GM19351 (cell line): ENCODE measurements around the gene TNNT2.

Experiments
- ATAC-seq: cut with Tn5 transposase; IDR thresholded peaks from one replicate; pipeline ENCODE4 v1.9.1; 2021; ENCODE audit warnings: mild to moderate bottlenecking, moderate library complexity; ENCODE audit not compliant: unreplicated experiment

The TNNT2 gene

DNA sequence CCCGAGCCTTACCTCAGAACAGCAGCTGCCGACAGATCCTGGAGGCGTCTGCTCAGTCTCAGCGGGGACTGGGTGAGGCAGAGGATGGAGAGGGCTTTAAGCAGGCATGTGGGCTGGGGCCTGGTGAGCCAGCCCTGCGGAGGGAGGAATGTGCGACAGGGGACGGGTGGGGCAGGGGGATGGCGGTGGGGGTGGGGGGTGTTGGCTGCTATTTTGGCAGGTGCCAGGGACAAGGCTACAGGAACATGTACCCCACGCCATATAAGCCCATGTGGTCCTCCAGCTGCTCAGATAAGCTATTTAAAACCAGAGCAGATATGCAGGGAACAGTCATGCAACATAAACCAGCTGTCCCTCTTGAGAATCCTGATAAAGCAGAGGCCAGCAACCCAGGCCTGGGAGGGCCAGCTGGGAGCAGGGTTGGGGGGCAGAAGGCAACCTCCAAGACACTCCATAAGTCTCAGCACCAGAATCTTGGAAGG is at the start of gene TNNT2:
Gene TNNT2 (minus strand): TSS at position 70 of the 482 bp plus-strand sequence. CDS start 4,426 bp downstream, outside the sequence.
- ATAC-seq: no peak

DNA sequence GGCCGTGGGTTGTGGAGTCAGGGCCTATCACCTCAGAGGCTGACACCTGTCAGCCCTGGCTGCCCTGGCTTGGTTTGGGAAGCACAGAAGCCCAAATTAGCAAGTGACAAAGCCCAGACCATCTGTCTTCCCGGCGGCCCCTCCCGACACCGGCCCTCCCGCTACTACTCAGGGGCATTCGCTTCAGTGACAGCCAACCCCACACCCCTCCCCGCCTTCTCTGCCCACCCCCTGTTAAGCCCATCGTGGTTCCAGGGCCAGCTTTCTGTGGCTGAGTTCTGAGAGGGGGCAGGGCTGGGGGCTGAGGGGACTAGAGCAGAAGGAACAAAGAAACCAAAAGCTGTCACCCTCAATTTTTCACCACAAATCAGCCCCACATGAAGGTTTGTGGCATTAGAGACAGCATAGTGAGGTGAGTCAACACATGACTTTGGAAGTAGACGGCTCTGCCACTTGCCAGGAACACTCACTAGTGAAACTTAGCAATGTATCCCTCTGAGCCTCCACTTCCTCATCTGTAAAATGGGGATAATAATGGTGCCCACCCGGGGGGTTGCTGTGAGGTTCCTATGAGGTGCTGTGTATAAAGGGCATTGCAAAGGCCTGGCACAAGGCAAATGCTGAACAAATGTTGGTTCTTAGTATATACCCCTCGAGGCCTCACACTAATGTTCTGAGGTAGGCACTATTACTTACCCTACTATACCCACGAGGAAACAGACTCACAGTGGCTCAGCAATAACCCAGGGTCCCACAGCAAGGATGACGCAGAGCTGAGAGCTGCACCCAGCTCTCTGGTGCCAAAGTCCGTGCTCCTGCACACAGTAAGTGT is 49.2 kb upstream of the TNNT2 start:
- ATAC-seq: no peak

DNA sequence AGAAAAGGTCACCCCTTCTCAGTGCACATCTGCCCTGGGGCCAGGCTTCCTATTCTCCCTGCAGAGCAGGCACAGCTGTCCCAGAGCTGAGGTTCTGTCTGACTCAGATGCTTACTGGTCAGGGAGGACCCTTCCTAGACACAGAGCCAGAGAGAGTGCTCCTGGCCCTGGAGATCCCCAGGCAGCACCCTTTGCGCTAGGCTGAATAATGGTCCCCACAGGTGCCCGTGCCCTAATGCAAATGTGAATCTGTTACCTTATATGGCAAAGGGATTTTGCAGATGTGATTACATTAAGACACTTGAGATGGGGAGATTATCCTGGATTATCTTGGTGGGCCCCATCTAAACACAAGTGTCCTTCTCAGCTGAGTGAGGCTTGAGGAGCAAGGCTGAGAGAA is 46.7 kb upstream of the TNNT2 start:
- no peak for ATAC-seq

DNA sequence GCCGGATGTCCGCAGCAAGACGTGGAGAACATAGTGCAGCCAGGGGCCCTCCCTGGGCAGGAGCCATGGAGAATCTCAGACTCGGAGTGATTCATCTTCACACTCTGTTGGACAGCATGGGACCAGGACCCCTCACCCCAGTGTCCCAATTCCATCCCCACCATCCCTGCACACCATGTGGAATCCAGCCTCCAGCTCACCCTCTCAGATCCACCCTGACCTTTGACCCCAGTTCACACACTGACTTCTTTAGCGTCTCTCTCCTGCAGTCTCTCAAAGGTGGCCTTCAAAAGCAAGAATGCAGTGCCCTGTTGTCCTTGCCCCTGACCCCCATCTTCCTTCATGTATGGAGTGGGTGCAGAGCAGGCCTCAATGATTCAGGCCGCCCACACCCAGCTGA is 46.2 kb upstream of the TNNT2 start:
- no peak for ATAC-seq

DNA sequence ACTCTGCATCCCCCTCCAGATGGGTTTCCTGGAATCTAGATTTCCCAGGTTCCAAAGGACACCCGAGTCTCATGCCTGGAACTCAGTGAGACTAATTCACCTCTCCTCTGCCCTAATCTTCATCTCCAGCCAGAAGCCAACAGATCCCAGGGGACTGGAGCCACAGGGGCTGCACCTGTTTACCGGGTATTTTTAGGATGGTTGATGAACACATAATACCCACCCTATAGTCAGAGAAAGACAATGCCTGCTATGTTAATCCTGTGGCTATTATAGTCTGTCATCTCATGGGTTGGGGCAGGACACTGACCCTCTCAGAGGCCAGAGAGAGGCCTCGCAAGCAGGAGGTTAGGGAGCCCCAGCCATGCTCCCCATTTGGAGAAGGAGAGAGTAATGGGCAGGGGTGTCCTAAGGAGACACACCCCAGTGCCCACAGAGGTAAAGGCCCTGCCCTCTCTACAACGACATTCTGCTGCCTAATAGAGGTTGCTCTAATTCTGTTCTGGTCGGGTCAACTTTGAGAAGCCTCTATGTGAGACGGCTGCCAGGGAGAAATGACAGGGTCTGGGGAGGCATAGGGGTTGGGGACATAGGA is 45.1 kb upstream of the TNNT2 start:
- no peak for ATAC-seq

DNA sequence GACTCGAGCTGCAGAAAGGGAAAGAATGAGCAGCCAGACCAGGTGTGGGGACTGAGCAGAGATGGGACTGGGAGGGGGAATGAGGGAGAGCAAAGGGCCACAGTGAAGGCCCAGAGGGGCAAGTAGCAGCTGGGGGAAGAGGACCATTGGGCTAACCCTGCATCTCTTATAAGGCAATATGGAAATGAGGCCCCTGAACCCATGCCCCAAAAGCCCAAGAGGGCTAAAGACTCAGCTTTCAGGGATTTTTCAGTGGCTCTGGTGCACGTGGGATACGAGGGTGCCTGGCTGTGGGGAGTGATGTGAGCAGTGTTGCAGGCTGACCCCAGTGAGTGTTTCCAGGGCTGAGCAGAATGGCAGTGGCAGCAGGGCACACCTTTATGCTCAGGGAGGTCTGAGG is 44.5 kb upstream of the TNNT2 start:
- ATAC-seq: no peak

DNA sequence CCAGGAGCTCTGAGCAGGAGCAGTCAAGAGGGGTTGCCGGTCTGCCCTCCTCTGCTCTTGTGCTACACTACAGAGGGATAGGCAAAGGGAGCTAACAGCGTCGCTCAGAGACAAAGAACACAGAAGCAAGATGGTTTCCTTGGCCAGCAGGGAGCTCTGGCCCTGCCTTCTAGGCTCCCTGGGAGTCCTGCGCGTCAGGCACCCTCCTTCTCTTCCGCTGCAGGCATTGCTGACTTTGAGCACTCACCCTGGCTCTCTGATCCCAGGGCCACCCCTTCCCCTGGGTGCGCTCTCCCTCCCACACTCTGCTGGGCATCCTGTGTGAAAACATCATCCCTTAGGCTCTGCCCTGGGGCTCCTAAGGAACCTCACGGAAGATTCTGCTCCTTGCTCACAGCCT is 43.6 kb upstream of the TNNT2 start:
- ATAC-seq: no peak

DNA sequence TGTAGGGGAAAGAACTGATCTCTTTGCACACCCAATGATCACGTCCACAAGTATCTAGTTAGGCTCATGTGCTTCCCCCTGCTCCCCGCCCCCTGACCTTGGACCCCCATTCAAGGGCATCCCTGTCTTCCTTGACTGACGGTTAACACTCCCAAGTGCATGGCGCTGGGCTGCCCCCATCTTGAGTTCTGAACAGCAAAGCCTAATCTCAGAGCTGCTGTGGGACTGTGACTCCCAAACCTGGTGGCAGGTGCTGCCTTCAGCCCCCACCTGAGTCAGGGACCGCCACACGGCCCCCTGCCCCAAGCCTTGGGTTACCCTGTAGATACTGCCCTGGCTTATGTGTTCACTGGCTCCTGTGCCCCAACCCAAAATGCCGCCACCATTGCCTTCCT is 43.1 kb upstream of the TNNT2 start:
- ATAC-seq: no peak

DNA sequence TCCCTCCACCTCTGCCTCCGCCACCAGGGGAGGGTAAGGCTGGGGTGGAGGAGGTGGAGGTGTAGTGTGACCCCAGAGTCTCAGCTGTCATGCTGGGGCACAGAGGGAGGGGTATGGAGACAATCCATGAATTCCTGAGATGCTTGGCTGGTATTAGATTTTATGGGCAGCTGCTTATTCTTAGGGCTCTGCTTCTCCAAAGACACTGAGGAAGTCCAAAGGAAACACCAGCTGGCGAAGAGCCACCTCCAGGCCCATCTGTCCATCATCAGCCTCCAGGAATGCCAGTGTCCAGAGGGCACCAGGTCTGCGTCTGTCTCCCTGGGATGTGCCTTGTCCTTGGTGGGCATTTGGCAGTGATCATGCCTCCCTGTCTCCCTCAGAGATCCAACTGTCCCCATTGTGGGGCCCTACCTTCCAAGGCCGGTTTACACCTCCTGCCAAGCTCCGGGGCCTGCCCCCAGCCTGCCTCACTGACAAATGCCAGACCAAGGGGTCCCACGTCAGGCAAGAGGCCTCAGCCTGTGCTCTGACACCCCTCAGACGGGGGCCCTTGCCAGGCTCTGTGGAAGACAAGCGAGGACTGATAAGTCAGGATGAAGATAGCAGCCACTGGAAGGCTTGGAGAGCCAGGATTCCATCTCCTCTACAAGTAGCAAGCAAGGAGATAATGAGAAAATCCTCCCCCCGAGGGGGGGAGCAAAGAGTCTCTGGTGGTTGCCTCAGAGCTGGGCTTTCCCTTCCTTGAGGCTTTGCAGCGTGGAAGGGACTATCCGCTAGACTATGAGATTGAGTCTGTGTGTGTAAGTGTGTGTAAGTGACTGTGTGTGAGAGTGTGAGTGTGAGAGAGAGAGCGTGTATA is 42.5 kb upstream of the TNNT2 start:
- no peak for ATAC-seq

DNA sequence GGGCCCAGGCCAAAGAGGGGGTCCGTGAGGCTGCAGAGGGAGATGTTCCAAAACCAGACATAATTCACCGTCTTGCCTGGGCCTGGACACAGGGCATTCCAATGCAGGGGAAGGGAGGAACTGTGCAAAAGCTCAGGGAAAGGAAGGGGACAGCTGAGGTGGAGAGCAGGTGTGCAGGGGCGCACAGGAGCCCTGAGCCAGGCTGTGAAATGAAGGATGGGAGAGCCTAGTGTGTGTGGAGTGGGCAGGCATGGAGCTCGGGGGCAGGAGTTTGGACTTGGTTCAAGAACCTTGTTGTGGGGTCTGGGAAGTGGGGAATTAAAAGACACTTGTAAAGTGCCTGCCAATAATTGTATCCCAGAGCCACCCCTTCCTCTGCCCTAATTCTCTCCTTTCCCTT is 41.8 kb upstream of the TNNT2 start:
- no peak for ATAC-seq

DNA sequence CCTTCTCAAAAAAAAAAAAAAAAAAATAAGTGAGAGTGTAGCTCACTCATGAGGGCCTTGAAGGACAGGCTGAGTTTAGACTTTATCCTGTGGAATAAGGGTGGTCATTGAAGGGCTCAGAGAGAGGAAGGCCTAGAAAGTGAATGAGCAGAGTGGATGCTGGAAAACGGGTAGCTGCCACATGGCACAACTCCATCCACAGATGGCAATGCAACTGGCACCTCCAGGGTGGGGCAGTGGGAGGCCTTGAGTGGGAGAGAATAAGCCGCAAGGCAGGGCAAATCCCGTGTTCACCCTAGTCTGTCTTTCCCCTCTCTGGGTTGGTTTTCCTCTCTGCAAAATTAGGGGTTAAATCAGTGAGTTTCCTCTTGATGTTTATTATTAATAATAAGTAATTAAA is 41.0 kb upstream of the TNNT2 start:
- ATAC-seq: no peak

DNA sequence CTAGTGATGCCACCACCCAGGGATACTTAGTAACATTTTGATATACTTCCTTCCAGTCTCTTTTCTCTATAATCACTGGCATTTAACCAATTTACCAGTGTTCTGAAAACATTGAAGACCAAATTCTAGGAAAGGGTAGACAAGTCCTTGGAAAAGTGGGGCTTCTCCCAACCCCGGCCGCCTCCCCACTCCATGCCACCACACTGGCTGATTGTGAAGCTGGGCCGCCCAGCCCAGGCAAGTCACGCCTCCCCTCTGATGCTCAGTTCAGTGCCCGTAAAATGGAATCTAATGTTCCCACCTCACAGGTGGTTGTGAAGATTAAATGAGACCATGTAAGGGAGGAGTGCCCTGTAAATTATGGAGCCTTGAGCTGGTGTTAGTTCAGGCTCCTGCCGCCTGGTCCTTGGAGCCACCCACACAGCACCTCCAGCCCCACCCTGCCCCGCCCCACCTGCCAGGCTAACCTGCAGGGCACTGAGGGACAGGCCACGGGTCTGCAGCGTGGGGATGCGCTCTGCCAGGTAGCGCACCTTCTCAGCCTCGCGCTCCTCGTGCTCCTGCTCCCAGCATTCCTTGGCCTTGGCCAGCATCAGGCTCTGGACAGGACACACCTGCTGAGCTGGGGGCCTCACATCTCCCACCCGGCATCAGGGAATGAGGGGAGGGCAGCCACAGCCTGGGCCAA is 36.7 kb upstream of the TNNT2 start:
- no peak for ATAC-seq

DNA sequence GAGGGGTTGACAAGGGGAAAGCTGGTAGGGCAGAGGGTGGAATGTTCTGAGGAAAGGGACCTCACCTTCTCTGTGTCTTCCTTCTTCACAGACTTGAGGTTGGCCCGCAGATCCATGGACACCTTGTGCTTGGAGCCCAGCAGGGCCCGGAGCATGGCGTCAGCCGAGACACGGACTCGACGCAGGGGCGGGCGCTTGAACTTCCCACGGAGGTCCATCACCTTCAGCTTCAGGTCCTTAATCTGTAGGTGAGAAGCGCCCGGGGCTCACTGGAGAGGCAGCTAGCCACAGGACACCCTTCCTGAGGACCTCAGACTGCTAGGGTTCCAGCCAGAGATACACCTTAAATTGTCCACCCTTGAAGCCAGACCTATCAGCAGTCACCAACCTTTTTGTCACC is 33.8 kb upstream of the TNNT2 start:
- no peak for ATAC-seq

DNA sequence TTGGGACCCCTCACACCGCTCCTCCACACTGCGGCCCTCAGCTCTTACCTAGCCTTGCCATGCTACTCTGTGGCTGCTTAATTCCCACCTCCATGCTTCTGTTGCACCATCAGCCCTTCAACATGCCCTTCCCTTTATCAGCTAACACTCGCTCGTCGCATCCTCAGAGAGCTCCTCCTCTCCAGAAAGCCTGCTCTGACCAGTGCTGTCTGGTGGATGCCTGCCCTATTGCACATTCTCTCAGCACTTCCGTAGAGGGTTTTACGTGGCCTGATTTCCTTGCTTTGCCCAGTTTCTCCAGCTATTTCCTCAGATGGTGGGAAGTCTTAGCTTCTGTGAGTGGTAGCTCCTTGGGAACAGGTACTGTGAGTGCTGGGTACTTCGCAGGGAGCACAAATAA is 32.0 kb upstream of the TNNT2 start:
- ATAC-seq: no peak

DNA sequence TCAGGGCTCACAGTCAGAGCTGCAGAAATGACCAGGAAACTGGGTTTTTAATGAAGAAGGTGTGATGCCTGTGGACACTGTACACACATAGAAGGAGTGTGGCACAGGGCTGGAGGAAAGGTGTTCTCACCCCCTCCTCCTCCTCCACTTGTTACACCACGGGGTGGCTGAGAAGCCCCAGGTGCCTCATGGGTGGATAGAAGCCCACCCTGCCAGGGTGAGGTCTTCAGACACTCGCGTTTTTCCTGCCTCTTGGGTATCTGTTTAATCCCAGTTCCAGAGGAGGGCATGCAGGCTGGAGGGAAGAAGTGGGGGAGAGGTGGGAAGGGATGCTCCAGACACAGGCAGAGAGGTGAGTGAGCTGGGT is 31.3 kb upstream of the TNNT2 start:
- no peak for ATAC-seq

DNA sequence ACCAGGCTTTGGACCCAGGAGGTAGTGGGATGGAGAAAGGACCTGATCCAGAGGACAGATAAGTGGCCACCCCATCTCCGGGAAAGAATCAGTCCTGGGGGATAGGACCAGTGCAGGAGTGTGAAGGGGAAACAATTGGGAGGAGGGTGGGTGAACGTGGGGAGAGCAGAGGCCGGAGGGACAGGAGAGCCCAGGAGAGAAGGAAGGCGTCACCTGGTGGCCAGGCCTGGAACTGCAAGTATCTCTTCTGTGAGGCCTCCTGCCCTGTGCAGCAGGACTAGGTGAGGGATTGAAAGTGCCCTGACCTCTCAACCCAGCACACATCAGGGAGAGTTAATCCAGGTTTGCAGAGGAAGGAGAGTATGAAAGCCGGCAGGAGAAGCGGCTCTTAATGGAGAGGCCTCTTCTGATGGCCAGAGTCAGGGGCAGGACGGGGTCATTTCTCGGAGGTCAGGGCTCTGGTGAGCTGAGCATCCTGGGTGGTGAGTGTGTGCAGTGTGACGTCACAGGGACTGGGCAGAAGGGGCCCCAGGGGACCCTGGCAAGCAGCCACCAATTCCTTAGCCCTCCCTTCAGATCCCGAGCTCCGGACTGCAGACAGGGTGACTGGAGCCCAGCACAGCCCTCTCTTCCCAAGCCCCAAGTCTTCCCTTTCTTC is 30.8 kb upstream of the TNNT2 start:
- ATAC-seq: no peak

DNA sequence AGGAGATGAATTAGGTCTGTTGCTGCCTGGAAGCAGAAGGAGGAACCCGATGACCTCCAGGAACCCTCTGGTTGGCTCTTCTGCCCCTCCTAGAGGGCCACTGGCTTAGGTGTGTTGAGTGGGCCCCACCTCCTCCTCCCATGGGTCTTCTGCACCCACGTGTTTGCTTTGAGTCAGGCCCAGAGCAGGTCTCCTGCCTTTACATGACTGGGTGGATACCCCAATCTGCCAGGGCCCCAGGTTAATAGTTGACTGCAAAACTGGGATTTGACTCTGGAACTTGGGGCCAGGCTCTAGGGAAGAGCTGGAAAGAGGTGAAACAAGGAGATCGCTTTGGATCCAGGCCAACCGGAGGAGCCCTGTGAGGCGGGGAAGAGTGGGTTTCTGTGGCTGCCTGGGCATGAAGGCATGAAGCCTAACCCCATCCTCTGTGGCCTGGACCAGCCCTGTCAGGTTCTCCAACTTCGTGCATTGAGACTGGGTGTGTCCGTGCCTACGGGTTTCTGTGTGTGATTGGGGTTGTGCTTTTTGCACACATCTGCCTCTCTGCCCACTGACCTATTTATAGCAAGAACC is 29.4 kb upstream of the TNNT2 start:
- ATAC-seq: no peak

DNA sequence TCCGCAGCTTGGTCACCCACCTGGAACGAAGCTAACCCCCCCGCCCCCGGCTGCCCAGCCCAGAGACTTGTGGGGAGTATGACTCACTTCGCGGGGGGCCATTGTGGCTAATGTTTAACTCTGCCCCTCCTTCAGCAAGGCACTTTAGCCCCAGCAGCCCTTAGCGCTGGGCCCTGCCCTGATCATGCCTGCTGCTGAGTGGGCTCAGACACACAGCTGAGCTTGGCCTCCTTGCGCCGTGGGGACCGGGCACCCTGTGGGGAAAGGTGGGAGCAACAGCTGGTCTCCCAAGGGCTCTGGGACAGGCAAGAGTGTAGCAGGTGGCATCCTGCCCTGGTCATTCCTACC is 28.0 kb upstream of the TNNT2 start:
- no peak for ATAC-seq

DNA sequence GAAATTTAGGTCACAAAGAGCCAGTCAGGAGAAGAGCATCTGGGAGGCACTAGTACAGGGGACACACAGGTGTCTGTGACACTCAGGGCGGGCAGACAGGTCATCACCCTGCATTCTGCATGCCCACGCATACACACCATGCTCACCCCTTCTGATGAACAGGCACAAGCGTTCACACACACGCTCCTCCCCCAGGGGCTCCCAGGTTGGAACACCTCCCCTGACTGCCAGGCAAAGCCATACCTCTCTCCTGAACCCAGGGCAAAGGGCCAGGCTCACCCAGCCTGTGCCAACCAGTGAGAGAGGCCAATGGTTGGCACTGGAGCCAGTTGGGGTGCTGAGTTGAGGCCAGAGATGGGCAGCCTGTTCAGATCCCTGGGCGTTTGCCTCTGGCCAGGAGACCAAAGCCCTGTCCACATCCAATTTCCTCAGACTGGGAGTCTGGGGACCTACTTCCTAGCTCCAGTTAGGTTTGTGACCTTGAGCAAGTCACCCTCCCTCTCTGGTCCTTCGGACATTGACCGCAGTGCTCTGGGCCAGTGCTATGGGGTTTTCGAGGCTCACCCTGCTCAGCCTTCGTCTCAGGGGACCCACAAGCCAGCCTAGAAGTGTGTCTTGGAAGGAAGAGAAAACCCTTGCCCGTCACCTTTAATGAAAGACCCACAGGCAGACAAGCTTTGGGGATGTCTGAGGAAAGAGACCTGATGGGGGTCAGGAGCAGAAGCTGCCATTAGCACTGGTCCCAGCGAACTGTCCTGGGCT is 27.4 kb upstream of the TNNT2 start:
- no peak for ATAC-seq

DNA sequence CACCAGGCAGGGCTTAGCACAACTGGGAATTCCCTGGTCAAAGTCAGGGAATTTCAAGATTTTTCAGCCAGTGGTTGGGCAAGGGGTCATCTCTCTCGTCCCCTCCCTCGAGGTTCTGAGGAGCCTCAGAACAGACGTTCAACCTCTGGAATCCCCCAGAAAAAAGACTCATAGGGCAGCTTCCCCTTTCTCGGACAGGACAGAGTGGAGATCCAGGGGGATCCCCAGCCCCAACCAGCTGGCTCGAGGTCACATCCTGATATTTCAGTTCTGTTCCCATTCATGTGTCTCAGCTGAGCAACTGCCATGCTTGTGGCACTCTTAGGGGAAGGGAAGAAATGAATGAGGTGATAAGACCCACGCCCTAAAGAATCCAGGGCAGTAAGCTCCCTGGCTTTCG is 26.6 kb upstream of the TNNT2 start:
- no peak for ATAC-seq
